ENCODE measurements around the gene AUTS2. TPM values are rescaled to one million over a fixed set of nuclear protein-coding genes. Genes with fewer than 3 reads are reported as not detected.

Gene AUTS2
- polyA plus RNA-seq, 1 donor (not counting 4 experiments of a cell fraction or from before 2014, with no cell fraction given) = 4.7 TPM

DNA sequence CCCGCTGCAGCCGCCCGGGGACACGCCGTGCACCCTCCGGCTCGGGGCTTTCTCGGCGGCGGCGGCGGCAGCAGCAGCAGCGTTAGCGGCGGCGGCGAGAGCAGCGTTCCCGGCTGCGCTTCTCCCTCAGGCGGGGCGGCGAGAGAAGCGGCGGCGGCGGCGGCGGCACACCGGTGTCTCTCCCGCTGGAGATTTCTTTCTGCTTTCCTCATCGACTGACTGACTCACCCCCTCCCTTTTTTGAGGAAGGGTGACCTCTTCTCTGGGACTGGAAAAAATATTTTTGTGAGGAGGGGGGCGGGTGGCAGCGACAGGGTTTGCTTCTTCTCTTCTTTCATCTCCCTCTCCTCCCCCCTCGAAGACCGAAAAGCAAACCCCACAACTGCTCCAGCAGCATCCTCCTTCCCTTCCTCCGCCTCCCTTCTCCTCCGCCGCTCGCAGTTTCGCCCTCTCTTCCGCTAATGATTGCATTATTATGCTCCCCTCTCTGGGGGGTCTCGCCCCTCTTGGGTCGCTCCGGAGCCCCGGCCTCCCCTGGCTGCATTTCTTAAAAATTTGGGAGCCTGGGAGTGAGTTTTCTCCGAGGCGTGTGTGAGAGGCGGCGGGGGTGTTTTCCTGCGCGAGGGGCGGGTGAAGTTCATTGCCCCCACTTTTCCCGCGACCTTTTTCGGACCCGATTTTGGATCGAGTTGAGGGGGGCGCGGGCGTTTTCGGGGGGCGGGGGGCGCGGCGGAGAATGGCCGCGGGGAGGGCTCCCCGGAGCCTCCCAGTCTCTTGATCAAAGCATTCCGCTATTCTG is 411 bp downstream of the AUTS2 start:
- DNase-seq (ENCODE audit: low read depth, low spot score) (no peak), FAIRE-seq (no peak)
- no peaks in the 10 kb centered on the region for H3K9me1 ChIP-seq (ENCODE audit: control insufficient read depth, extremely low read depth, insufficient read depth, low read length)
- peaks cover 47% of the 10 kb centered on the region for H3K27me3 ChIP-seq (ENCODE audit: control insufficient read depth, extremely low read depth, insufficient read depth, low read length)
- H3K36me3 ChIP-seq (ENCODE audit: control insufficient read depth in 2 of 2, extremely low read depth in 1 of 2, insufficient read depth in 2 of 2, low read length in 2 of 2) = no peaks in the 10 kb centered on the region
- H3K27ac ChIP-seq (ENCODE audit: control insufficient read depth, insufficient read depth, low read length) = no peak overlapping the region
- peak overlapping the region; percentile 91 for H3K4me2 ChIP-seq (ENCODE audit: control insufficient read depth, extremely low read depth, insufficient read depth, low read depth, low read length)
- dilution Hi-C loops (cut with MboI; ENCODE audit: extremely low pct_ligation_motif_present, low sequenced_read_pairs) = no loop called here
- H4K20me1 ChIP-seq (ENCODE audit: control insufficient read depth, extremely low read depth, insufficient read depth, low read length) = no peaks in the 10 kb centered on the region
- peak overlapping the region; percentile 74 for H2AFZ ChIP-seq (ENCODE audit: control insufficient read depth, low read length)
- H3K4me3 ChIP-seq (ENCODE audit: control insufficient read depth in 2 of 3, extremely low read depth in 1 of 3, insufficient read depth in 2 of 3, low read depth in 1 of 3, low read length in 3 of 3) = peak overlapping the region; percentile 53 to 79 (median 76)
- H3K9me3 ChIP-seq (ENCODE audit: control insufficient read depth, low read depth, low read length) = no peaks in the 10 kb centered on the region
- peaks cover 8% of the 10 kb centered on the region for H3K4me1 ChIP-seq (ENCODE audit: control insufficient read depth, extremely low read depth, insufficient read depth, low read length)
- peak overlapping the region; percentile 15 for H3K9ac ChIP-seq (ENCODE audit: control insufficient read depth, extremely low read depth, insufficient read depth, low read length)
- H3K79me2 ChIP-seq (ENCODE audit: control insufficient read depth, insufficient read depth, low read length) = no peaks in the 10 kb centered on the region
- TF ChIP-seq, protein P1, sequence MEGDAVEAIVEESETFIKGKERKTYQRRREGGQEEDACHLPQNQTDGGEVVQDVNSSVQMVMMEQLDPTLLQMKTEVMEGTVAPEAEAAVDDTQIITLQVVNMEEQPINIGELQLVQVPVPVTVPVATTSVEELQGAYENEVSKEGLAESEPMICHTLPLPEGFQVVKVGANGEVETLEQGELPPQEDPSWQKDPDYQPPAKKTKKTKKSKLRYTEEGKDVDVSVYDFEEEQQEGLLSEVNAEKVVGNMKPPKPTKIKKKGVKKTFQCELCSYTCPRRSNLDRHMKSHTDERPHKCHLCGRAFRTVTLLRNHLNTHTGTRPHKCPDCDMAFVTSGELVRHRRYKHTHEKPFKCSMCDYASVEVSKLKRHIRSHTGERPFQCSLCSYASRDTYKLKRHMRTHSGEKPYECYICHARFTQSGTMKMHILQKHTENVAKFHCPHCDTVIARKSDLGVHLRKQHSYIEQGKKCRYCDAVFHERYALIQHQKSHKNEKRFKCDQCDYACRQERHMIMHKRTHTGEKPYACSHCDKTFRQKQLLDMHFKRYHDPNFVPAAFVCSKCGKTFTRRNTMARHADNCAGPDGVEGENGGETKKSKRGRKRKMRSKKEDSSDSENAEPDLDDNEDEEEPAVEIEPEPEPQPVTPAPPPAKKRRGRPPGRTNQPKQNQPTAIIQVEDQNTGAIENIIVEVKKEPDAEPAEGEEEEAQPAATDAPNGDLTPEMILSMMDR (optimal IDR thresholded peaks at IDR 0.05 in 1 of 3, IDR thresholded peaks at IDR 0.05 in 1 of 3, conservative IDR thresholded peaks at IDR 0.05 in 1 of 3; ENCODE audit: extremely low read depth in 1 of 3, insufficient read depth in 2 of 3, low read length in 3 of 3) = no peak

DNA sequence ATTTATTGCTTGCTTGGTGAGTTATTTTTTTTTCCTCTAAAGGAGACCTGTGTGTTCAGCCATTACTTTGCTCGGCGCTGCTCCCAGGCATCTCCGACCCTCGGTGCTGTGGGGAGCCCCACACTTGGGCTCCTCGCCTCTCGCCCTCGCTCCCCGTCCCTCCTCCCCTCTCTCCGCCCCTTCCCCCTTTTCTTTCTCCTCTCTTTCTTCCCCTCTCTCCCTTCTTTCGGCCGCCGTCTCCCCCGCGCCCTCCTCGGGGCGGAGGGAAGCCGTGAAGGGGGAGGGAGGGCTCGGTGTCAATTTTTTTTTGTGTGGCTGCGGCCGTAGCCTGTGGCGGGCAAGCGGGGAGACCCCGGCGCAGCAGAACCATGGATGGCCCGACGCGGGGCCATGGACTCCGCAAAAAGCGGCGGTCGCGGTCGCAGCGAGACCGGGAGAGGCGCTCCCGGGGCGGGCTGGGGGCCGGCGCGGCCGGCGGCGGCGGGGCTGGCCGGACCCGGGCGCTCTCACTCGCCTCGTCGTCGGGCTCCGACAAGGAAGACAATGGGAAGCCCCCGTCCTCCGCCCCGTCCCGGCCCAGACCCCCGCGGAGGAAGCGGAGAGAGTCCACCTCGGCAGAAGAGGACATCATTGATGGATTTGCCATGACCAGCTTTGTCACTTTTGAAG is 1.1 kb downstream of the AUTS2 start:
- Histone ChIP-seq H3K36me3 (ENCODE audit: control insufficient read depth in 2 of 2, extremely low read depth in 1 of 2, insufficient read depth in 2 of 2, low read length in 2 of 2) (no peaks in the 10 kb centered on the region), H3K79me2 (ENCODE audit: control insufficient read depth, insufficient read depth, low read length) (no peaks in the 10 kb centered on the region), H3K4me2 (ENCODE audit: control insufficient read depth, extremely low read depth, insufficient read depth, low read depth, low read length) (peak overlapping the region; percentile 91), H3K4me1 (ENCODE audit: control insufficient read depth, extremely low read depth, insufficient read depth, low read length) (peaks cover 8% of the 10 kb centered on the region), H3K27ac (ENCODE audit: control insufficient read depth, insufficient read depth, low read length) (no peak overlapping the region), H3K9me1 (ENCODE audit: control insufficient read depth, extremely low read depth, insufficient read depth, low read length) (no peaks in the 10 kb centered on the region), H3K27me3 (ENCODE audit: control insufficient read depth, extremely low read depth, insufficient read depth, low read length) (peaks cover 47% of the 10 kb centered on the region), H4K20me1 (ENCODE audit: control insufficient read depth, extremely low read depth, insufficient read depth, low read length) (no peaks in the 10 kb centered on the region), H3K9me3 (ENCODE audit: control insufficient read depth, low read depth, low read length) (no peaks in the 10 kb centered on the region), H3K9ac (ENCODE audit: control insufficient read depth, extremely low read depth, insufficient read depth, low read length) (no peak overlapping the region), H3K4me3 (ENCODE audit: control insufficient read depth in 2 of 3, extremely low read depth in 1 of 3, insufficient read depth in 2 of 3, low read depth in 1 of 3, low read length in 3 of 3) (peak overlapping the region; percentile 53 to 79 (median 76)), H2AFZ (ENCODE audit: control insufficient read depth, low read length) (peak overlapping the region; percentile 30)
- no peak for DNase-seq (ENCODE audit: low read depth, low spot score)
- dilution Hi-C loops (cut with MboI; ENCODE audit: extremely low pct_ligation_motif_present, low sequenced_read_pairs) = no loop called here
- TF ChIP-seq, protein P1 (optimal IDR thresholded peaks at IDR 0.05 in 1 of 3, IDR thresholded peaks at IDR 0.05 in 1 of 3, conservative IDR thresholded peaks at IDR 0.05 in 1 of 3; ENCODE audit: extremely low read depth in 1 of 3, insufficient read depth in 2 of 3, low read length in 3 of 3) = no peak
- peak; percentile 75 for TF ChIP-seq EZH2 (IDR thresholded peaks at IDR 0.05; ENCODE audit: low read length)
- no peak for FAIRE-seq
